CD4-positive, alpha-beta T cell treated with Interleukin-1 beta for 1 hour (primary cell): Measurements from ENCODE around the gene CDC5L.
"Not testable (repeated sequence)": the region's sequence is repeated elsewhere in the genome, so short reads cannot be mapped to it uniquely, and the experiment has no call there.

Experiments used
- DNase-seq, 2 donors: peaks; one replicate each; pipeline ENCODE4 v3.0.0-alpha.2; 2020 to 2022

Gene CDC5L

DNA sequence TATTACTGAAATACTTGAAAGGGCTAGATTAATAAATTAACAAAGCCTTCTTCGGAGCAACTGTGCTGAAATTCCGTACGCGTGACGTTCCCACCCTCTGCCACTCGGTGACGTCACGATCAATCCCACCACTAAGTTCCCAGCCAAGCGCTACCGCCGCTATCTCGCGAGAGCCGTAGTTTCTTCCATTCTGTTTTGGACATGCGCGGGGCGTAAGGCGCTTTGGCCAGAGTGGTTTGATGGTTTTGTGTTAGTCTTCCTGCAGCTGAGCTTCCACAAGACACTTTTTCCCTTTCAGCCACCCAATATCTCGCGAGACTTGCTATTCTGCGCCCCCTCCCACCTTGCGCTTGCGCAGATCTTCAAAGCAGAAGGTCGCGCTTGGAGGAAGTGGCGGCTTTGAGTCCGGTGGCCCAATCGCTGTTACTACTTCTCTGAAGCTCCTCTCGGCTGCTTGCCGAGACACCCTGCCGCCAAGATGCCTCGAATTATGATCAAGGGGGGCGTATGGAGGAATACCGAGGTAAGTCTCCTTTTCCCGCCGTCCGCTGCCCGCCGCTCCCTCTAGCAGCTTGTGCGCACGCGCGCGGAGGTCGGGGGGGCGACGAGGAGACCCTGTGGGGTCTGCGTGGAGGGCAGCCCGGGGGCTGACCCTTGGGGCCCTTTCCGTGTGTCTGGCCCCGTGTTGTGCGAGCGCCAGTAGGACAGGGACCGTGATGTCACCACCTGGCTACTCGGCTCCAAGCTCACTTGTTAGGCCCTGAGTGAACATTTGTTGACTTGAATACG is at the start of gene CDC5L:
CDC5L (plus strand) TSS at position 361 of the 789 bp plus-strand sequence; CDS start at position 479, 118 bp downstream.
- DNase-seq = peak; percentile 96

DNA sequence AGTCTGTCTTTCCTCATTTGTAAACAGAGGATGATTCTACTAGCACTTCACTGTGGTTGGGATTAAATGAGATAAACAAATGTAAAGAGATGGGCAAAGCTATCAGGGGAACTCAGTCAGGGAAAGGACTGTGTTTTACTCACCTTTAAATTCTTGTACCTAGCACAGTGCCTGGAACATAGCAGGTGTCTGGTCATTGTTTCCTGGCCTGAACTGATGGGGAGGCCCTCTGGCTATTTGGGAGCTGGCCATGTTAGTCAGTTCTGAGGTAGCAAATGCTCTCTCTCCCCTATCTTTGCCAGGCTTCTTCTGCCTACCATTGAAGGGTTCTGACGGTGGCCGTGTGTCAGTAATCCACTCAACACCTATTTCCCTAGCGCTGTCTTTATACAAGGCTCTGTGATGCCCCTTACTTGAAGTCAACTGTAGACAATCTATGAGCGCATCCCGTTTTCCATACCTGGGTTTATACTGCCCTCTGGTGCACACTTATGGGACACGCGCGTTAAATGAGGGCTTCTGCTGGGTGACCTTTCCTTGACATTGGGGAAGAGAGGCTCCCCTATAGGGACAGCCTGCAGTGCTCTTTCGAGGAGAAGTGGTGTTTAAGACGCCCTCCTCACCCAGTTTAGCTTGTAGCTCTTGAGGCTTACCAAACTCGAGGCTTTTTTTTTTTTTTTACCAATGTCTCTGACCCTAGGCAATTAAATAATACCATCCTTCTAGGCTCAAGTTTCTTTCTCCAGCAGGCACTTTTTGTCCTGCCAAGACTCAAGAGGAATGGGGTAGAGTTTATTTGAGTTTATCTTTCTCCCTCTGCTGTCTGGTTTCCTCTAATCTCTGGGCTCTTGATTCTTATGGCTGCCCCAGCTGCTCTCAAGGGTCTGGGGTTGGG is 49.0 kb upstream of the CDC5L start:
- DNase-seq = peak; percentile 66 to 76

DNA sequence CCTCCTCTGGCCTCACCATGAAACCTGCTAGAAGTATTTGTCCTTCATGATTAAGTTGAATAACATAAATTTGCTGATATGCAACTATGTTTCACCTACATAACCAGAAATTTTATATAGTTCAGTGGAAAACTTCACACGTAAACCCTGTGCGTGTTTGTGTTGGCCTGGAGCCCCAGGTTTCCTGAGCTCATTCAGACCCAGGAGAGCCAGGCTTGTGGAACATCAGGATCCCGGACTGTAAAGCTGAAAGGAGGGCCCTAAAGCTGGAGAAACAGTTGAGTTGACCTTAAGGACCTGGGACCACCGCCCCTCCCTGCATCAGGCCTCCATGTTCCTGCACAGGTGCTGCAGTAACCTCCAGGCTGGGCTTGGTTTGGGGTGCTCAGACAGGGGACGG is 48.2 kb upstream of the CDC5L start:
- DNase-seq = no peak

DNA sequence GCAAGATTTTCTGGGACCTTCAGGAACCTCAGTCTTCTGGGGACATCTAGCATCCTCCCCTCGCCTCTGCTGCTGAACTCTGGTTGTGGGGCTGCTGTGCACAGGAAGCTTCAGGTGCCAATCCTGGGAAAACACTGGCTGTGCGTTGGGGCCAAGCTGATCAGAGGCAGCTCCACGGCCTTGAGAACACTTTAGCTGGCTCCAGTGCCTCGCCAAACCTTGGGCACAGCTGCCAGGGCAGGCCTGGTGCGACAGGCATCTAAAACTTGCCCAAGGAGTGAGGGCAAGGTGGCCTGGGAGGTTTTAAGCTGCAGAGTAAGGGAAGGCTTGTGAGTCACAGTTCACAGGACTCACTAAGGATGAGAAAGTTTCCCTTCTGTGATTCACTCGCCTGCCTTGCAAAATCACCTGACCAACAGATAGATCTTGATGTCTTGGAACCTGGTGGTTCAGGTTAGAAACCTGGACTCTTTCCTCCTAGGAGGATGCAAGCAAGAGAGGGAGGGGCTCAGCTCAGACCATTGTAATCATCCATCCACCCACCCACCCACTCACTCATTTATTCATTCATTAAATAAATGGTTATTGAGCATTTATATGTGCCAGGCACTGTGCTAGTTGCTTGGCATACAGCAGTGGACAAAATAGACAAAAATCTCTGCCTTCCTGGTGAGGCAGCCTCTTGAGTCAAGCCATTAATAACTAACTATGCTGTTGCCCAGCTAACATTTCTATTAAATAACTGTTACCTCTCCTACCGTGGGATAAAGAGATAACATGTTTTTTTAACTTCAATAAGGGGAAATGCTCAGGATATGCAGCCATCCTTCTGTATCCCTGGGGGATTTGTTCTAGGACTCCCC is 47.5 kb upstream of the CDC5L start:
- no peak for DNase-seq

DNA sequence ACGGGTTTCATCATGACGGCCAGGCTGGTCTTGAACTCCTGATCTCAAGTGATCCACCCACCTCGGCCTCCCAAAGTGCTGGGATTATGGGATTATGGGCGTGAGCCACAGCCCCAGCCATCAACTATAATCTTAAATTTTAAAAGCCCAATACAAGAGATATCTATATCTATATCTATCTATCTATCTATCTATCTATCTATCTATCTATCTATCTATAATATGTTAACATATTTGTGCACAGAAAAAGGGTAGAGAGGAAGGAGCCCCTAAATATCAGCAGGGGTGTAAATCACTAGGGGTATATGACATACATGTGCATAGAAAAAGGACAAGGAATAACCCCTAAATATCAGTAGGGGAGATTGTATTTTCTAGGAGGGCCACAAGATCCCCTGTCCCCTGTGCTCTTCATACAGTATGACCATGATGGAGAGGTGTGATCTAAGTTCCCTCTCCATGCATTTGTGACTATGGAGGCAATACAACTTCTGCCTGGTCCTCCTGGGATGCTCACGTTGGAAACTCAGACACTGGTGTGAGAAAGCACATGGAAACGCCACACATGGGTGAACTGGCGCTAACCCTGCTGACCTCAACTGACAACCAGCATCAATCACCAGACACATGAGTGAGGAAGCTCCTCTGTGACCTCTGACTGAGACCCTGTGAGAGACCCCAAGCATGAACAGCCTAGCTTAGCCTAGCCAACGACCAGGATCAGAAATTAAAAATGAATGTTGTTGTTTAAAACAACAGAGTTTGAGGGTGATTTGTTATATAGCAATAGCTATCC is 46.2 kb upstream of the CDC5L start:
- DNase-seq = no peak

DNA sequence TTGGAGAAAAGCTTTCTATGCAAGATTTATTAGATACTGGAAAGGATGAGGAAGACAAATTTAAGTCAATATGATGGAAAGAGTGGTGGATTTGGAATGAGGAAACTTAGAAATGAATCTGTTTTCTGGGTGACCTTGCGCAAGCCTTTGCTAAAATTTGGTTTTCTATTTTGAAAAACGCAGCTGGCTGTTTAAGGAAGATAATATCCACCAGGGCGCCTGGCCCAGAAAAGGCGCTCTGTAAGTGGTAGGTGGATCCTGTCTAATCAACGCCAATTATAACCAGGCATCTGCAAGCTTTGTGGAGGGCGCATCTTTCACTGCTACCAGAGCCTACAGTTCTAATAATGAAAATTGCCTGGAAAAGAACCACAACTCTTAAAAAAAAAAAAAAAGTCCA is 45.5 kb upstream of the CDC5L start:
- no peak for DNase-seq

DNA sequence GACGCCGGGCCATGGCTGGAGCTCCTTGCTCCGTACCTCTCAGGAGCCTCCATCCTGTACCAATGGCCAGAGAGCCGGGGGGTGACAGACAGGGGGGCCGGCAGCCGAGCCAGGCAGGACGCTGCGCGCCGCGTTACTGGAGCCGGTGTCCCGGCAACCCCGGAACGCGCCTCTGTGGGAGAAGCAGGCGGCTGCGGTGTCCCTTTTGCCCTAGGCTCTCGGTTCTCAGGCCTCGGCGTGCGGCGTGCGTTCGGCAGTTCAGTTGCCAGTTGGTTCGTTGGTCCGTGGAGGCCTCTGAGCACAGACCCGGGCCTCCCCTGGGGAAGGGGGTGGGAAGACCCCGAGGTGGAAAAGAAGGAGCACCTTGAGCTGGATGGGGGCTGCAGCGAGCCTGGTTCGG is 45.0 kb upstream of the CDC5L start, which contains the start of gene SPATS1:
SPATS1 (plus strand) TSS at position 162 of the 400 bp plus-strand sequence. CDS start 446 bp downstream, outside the sequence.
- DNase-seq = no peak

DNA sequence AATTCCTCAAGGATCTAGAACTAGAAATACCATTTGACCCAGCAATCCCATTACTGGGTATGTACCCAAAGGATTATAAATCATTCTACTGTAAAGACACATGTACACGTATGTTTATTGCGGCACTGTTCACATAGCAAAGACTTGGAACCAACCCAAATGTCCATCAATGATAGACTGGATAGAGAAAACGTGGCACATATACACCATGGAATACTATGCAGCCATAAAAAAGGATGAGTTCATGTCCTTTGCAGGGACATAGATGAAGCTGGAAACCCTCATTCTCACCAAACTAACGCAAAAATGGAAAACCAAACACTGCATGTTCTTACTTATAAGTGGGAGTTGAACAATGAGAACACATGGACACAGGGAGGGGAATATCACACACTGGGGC is 40.7 kb upstream of the CDC5L start:
- not testable (repeated sequence) for DNase-seq

DNA sequence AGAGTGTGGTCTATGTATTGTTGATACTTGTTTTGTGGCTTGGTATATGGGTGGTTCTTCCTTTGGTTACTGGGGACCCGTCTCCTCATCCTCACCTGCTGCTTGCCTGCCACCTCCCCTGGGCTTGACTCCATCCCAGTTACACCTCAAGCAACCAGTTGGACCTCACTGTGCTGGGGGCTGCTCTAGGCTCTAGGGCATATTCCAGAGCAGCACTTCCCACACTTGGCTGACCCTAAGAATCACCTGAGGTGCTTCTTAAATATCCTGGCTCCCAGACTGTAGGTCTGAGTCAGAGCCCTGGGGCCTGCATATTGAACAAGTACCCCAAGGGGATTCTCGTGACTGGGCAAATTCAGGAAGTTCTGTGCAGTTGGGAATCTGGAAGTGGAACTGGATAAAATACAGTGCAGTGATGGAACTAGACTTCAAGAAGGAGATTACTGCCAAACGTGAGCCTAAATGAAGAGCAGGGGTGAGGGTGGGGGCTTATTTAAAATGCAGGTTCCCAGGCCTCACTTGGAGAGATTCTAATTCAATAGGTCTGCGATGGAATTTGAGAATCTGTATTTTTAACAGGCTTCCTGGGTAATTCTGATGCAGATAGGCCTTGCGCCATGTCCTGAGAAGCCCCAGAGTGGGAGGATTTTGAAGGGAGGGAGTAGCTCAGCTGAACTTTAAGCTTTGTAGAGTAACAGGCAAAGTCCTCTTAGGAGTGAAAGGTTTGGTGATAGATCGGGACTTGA is 37.4 kb upstream of the CDC5L start:
- DNase-seq = no peak

DNA sequence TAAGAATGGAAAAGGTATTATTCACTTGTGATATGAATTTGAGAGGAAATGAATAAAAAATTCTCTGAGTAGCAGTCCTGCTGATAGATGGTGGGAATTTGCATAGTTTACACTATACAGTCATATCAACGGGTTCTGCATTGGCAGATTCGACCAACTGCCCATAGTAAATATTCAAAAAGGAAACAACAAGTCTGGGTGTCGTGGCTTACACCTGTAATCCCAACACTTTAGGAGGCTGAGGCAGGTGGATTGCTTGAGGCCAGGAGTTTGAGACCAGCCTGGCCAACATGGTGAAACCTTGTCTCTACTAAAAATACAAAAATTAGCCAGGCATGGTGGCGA is 36.9 kb upstream of the CDC5L start:
- DNase-seq = not testable (repeated sequence)

DNA sequence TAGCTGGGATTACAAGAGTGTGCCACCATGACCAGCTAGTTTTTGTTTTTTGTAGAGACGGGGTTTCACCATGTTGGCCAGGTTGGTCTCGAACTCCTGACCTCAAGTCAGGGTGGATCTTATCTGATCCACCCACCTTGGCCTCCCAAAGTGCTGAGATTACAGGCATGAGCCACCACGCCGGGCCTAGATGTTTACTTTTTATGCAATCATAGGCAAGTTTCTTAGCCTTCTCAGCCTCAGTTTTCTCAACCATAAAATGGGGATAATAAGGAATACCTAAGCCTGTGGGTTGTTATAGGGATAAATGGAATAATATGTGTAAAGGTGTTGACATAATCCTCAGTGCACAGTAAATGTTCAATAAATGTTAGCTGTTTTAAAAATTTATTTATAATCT is 35.2 kb upstream of the CDC5L start:
- no peak for DNase-seq

DNA sequence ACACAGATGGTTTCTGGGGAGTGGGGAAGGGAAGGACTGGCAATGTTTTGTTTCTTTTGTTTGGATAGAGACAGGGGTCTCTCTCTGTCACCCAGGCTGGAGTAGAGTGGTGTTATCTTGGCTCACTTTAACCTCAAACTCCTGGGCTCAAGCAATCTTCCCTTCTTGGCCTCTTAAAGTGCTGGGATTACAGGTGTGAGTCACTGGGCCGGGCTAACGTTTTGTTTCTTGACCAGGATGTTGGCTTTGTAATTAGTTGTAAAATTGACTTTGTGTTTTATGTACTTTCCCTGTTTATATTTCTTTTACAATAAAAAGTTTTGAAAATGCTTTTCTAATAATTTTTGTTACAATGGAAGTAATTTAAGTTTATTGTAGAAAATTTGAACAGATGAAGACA is 34.2 kb upstream of the CDC5L start:
- no peak for DNase-seq

DNA sequence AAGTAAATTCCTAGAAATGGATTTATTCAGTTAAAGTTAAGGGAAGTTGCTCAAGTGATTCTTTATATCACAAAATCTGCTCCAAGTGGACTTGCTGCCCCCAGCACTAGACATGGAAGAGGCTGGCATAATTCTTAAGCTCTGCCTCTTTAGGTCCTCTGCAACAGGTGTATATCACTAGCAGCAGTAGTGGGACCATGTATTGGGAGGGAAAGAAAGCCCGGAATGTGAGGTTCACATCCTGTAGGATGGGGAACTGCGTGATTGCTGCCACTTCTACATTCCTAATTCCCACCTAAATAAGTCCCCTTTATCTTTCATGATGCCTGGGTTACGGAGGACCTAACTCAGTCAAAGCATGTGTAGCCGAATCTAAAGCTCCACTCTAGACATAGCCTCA is 31.9 kb upstream of the CDC5L start:
- DNase-seq = no peak

DNA sequence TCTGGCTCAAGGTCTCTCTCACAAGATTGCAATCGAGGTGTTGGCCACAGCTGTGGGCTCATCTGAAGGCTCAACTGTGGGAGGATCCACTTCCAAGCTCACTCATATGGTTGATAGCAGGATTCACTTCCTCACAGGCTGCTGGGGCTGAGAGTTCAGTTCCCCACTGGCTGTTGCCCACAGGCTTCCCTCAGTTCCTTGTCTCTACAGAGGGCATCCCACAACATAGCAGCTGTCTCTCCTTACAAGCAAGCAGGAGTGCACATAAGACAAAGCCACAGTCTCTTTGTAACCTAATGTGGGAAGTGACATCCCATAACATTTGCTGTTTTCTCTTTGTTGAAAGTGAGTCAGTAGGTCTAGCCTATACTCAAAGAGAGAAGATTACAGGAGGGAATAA is 31.0 kb upstream of the CDC5L start:
- DNase-seq = no peak

DNA sequence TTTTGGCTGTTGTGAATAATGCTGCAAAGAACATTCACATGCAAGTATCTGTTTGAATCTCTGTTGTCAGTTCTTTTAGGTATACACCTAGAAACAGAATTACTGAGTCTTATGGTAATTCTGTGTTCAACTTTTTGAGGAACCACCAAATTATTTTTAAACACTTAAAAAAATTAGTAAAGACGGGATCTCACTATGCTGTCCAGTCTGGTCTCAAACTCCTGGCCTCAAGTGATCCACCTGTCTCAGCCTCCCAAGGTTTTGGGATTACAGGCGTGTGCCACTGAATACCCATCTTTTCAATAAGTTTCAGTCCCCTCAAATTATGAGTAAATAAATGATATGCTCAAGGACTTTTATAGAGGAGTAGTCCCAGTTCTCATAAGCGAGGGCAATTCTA is 27.5 kb upstream of the CDC5L start:
- no peak for DNase-seq

DNA sequence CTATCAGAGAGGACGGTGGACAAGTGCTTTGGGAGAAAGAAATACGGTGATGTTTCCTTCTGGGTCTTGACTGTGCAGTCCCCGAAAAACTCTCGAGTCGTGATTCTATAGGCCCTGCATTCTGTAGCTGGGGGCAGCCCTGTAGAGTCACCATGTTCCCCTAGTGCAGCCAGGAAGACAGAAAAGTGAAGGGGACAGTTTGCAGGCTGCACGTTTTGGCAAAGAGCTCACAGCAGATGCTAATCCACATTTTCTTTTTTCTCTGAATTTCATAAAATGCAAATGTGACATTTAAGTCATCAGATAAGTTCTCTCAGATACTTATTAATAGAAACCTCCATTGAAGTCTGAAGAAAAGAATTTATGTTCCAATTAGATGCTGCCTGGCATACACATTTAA is 25.6 kb upstream of the CDC5L start:
- DNase-seq = no peak

DNA sequence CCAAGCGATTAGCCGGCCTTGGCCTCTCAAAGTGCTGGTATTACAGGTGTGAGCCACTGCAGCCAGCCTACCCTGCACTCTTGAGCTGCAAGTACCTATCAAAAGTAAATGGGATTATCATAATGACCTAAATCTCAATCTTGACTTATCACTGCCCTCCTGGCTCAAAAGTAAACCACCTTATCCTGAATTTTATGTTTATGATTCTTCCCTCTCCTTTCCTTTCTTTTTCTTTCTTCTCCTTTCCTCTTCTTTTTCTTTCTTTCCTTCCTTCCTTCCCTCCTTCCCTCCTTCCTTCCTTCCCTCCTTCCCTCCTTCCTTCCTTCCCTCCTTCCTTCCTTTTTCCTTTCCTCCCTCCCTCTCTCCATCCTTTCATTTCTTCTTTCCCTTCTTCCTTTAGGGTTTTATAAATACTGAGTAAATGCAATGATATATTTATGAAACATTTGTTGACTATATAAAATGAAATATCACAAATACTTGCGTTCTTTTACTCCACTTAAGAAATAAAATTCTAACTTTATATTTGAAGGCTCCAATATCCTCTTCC is 24.1 kb upstream of the CDC5L start:
- no peak for DNase-seq

DNA sequence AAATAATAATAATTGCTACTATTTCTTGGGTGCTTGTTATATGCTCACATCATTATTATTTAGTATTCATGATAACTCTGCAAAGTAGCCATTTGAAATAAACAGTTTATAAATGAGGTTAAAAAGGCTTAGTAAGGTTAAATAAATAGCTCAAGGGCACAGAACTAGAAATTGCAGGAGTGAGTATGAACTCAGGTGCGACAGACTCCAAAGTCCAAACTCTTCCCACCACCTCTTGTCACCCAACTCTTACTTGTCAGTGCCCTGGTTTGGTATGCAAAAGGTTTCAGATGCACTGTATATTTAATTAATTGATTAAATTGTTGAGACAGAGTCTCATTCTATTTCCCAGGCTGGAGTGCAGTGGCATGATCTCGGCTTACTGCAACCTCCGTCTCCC is 20.7 kb upstream of the CDC5L start:
- DNase-seq = no peak

DNA sequence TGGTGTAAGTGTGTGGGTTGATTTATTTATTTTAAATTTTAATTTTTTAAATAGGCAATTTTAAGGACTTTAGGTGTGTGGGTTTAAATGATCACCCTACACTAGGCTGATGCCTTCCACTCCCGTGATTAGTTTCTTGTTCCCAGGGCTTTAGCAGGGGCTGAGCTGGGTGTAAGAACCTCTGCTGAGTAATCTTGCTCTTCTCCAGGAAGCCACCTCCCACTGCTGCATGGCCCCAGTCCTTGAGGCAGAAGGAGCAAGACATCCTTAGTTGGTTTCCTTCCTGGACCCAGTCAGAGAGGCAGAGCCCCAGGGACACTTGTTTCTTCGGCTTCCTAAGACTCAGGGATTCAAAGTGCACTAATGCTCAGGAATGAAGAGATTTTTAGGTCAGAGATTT is 19.8 kb upstream of the CDC5L start:
- no peak for DNase-seq

DNA sequence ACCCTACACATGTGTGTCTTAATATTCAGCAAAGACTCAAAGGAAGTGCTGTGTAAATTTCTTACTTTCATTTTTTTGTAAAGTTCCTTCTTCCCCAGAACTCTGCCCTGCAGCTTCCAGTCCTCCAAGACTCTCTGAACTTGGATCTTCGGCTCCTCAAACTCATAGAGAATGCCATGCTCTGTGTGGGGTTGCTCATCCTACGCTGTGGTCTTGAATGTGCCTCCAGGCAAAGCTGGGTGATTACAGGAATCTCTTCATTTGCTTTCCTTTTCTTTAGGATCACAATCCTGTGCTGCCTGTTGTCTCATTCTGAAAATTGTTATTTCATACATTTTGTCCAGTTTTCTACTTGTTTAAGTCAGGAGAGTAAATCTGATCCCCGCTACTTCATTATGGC is 14.5 kb upstream of the CDC5L start:
- DNase-seq = no peak

DNA sequence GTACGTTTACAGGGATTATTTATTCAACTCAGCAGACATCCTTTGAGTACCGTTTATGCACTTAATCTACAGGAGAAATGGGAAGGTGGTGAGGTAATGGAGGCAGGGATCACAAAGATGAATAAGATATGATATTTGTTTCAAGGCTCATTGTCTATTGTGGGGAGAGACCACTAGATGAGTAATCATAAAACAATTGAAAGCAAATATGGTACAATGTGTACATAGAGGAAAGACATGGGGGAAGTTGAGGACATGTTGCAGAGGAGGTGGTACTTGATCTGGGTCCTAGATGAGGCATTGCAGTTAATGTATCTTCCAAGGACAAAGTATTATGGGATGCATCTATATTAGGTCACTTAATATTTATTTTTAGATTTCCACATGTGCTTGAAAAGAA is 13.7 kb upstream of the CDC5L start:
- DNase-seq = no peak
